Ovary (tissue), 3 donors: Measurements from ENCODE around the gene ATXN1.
"Not testable (repeated sequence)": the region's sequence is repeated elsewhere in the genome, so short reads cannot be mapped to it uniquely, and the experiment has no call there.

Experiments
- CTCF ChIP-seq, 3 donors: fragments of 450-650 bp in 2 of 3; fragments of 200-600 bp in 1 of 3; IDR thresholded peaks; one replicate each; pipeline versions ENCODE4 v1.5.1 to v1.8.0; 2016 to 2022; ENCODE audit warnings: antibody characterized with exemption in 3 of 3, mild to moderate bottlenecking in 1 of 3
- POLR2A ChIP-seq: fragments of 450-650 bp; IDR thresholded peaks from one replicate; pipeline ENCODE4 v1.6.1; 2017; ENCODE audit warnings: antibody characterized with exemption, mild to moderate bottlenecking, moderate library complexity
- donor health status: DM: no; HTN: no; CAD: no.

GRCh38 chr6:16269442-16270070 is 491.7 kb downstream of the ATXN1 start:
- not testable (repeated sequence) for TF ChIP-seq CTCF (IDR thresholded peaks at IDR 0.05); POLR2A
